Panc1 (cell line): ENCODE data around the gene GAS7.

ENCODE experiments used
- POLR2AphosphoS5 ChIP-seq: IDR thresholded peaks from 2 replicates; pipeline ENCODE4 v1.6.1; 2012; ENCODE audit warnings: mild to moderate bottlenecking, low read depth, low read length, moderate library complexity
- SIN3A ChIP-seq: IDR thresholded peaks from 2 replicates; pipeline ENCODE4 v1.6.1; 2012; ENCODE audit warnings: low read depth, mild to moderate bottlenecking, low read length, moderate library complexity, borderline replicate concordance; ENCODE audit not compliant: insufficient read depth
- TCF7L2 ChIP-seq: IDR thresholded peaks from 2 replicates; pipeline ENCODE4 v1.6.1; 2011; ENCODE audit warnings: mild to moderate bottlenecking, low read depth, low read length, inconsistent platforms
- TF ChIP-seq, protein P1 (sequence below): fragments of 450-650 bp; IDR thresholded peaks from 2 replicates; pipeline ENCODE4 v1.5.1; 2017; ENCODE audit warnings: mild to moderate bottlenecking
- TF ChIP-seq, protein P2 (sequence below), 2 experiments: IDR thresholded peaks; 2 replicates each; pipeline ENCODE4 v1.6.1; 2011 to 2012; ENCODE audit warnings: low read depth in 2 of 2, control low read depth in 1 of 2, low read length in 1 of 2, mild to moderate bottlenecking in 1 of 2, moderate library complexity in 1 of 2; ENCODE audit not compliant: insufficient read depth in 1 of 2

DNA sequence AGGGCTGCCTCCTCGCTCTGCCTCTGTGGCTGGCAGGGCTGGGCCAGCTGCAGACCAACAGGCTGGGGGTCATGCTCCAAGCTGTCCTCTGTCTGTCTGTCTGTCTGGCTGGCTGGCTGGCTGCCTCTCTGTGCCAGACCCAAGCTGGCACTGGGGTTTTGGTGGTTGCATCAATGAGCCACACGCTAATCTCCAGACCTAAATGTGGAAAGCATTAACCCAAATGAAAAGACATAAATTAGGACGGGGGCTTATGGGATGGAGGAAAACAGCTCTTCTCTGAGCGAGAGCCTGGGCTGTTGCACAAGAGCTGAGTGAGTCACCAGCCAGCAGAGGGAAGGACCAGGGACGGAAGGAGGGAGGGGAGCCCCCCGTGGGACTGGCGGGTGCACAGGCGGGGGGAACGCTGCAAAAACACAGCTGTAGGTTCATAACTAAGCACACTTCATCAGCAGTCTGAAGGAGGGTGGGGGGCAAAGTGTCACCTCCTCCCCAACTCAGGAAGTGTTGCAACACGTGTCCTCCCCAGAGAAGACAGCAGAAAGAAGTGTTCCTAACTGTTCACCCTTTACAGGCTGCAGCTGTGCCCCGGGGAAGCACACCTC is 83.4 kb downstream of the GAS7 start:
- TF ChIP-seq, protein P1, sequence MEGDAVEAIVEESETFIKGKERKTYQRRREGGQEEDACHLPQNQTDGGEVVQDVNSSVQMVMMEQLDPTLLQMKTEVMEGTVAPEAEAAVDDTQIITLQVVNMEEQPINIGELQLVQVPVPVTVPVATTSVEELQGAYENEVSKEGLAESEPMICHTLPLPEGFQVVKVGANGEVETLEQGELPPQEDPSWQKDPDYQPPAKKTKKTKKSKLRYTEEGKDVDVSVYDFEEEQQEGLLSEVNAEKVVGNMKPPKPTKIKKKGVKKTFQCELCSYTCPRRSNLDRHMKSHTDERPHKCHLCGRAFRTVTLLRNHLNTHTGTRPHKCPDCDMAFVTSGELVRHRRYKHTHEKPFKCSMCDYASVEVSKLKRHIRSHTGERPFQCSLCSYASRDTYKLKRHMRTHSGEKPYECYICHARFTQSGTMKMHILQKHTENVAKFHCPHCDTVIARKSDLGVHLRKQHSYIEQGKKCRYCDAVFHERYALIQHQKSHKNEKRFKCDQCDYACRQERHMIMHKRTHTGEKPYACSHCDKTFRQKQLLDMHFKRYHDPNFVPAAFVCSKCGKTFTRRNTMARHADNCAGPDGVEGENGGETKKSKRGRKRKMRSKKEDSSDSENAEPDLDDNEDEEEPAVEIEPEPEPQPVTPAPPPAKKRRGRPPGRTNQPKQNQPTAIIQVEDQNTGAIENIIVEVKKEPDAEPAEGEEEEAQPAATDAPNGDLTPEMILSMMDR: no peak
- no peak for TF ChIP-seq POLR2AphosphoS5
- TF ChIP-seq, protein P2, sequence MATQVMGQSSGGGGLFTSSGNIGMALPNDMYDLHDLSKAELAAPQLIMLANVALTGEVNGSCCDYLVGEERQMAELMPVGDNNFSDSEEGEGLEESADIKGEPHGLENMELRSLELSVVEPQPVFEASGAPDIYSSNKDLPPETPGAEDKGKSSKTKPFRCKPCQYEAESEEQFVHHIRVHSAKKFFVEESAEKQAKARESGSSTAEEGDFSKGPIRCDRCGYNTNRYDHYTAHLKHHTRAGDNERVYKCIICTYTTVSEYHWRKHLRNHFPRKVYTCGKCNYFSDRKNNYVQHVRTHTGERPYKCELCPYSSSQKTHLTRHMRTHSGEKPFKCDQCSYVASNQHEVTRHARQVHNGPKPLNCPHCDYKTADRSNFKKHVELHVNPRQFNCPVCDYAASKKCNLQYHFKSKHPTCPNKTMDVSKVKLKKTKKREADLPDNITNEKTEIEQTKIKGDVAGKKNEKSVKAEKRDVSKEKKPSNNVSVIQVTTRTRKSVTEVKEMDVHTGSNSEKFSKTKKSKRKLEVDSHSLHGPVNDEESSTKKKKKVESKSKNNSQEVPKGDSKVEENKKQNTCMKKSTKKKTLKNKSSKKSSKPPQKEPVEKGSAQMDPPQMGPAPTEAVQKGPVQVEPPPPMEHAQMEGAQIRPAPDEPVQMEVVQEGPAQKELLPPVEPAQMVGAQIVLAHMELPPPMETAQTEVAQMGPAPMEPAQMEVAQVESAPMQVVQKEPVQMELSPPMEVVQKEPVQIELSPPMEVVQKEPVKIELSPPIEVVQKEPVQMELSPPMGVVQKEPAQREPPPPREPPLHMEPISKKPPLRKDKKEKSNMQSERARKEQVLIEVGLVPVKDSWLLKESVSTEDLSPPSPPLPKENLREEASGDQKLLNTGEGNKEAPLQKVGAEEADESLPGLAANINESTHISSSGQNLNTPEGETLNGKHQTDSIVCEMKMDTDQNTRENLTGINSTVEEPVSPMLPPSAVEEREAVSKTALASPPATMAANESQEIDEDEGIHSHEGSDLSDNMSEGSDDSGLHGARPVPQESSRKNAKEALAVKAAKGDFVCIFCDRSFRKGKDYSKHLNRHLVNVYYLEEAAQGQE (IDR thresholded peaks at IDR 0.05; ENCODE audit: insufficient read depth in 1 of 2, low read depth in 2 of 2, low read length in 1 of 2): no peak
- TF ChIP-seq SIN3A: no peak
- no peak for TF ChIP-seq TCF7L2
